Uterus (tissue), 2 donors: Measurements from ENCODE around the gene SMIM38.

Experiments
- POLR2A ChIP-seq, 2 donors: fragments of 450-650 bp; IDR thresholded peaks; one replicate each; pipeline ENCODE4 v1.6.1; 2016; ENCODE audit warnings: antibody characterized with exemption in 2 of 2, mild to moderate bottlenecking in 1 of 2, moderate library complexity in 1 of 2
- TF ChIP-seq, protein P1 (sequence below), 4 experiments: fragments of 200-600 bp in 2 of 4; fragments of 450-650 bp in 2 of 4; sonication (generic) in 2 of 4; IDR thresholded peaks; one replicate each; pipeline ENCODE4 v1.5.1; 2016 to 2019; ENCODE audit warnings: antibody characterized with exemption in 4 of 4, mild to moderate bottlenecking in 2 of 4, moderate library complexity in 1 of 4

DNA sequence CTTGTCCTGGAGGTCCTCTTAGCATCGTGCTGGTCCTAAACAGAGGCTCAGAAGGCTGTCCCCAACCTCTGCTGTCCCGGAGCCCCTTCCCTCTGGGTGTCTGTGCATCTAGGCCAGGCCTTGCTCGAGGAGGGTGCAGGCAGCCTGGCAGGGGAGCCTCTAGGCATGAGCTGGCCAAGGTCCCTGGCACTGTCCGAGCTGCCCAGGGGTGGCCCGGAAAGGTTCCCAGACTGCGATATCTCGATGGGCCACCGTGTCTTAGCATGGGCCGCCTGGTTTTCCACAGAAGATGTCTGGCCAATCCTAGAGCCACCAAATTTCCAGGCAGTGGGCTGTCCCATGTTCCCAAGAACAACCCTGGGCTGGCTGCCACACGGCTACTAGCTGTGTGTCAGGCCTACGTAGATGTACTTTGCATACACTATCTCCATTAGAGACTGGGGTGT, 24.6 kb upstream of the SMIM38 start:
- TF ChIP-seq, protein P1, sequence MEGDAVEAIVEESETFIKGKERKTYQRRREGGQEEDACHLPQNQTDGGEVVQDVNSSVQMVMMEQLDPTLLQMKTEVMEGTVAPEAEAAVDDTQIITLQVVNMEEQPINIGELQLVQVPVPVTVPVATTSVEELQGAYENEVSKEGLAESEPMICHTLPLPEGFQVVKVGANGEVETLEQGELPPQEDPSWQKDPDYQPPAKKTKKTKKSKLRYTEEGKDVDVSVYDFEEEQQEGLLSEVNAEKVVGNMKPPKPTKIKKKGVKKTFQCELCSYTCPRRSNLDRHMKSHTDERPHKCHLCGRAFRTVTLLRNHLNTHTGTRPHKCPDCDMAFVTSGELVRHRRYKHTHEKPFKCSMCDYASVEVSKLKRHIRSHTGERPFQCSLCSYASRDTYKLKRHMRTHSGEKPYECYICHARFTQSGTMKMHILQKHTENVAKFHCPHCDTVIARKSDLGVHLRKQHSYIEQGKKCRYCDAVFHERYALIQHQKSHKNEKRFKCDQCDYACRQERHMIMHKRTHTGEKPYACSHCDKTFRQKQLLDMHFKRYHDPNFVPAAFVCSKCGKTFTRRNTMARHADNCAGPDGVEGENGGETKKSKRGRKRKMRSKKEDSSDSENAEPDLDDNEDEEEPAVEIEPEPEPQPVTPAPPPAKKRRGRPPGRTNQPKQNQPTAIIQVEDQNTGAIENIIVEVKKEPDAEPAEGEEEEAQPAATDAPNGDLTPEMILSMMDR (IDR thresholded peaks at IDR 0.05) = no peak
- TF ChIP-seq POLR2A (IDR thresholded peaks at IDR 0.05) = no peak
